VCaP (cell line): ENCODE data around the gene SHE.
"Not testable (repeated sequence)": the region's sequence is repeated elsewhere in the genome, so short reads cannot be mapped to it uniquely, and the experiment has no call there.

ENCODE experiments used
- H3K27ac ChIP-seq: fragments of 450-650 bp; 2 replicates; pipeline ENCODE4 v1.5.1; 2017
- CTCF ChIP-seq: fragments of 450-650 bp; conservative IDR thresholded peaks from 2 replicates; pipeline ENCODE4 v1.5.1; 2017; ENCODE audit warnings: mild to moderate bottlenecking, moderate library complexity

The SHE gene

GRCh38 chr1:154495496-154496273 lies 6.5 kb downstream of the SHE start:
- TF ChIP-seq CTCF, result no peak

GRCh38 chr1:154493276-154493675 lies 8.9 kb downstream of the SHE start:
- TF ChIP-seq CTCF, result no peak; the same call in 1 of the 2 replicates
- no peak overlapping the region for H3K27ac ChIP-seq

More at GRCh38 chr1:154495496-154496273, 6.5 kb downstream of the SHE start:
- no peak overlapping the region for H3K27ac ChIP-seq

DNA sequence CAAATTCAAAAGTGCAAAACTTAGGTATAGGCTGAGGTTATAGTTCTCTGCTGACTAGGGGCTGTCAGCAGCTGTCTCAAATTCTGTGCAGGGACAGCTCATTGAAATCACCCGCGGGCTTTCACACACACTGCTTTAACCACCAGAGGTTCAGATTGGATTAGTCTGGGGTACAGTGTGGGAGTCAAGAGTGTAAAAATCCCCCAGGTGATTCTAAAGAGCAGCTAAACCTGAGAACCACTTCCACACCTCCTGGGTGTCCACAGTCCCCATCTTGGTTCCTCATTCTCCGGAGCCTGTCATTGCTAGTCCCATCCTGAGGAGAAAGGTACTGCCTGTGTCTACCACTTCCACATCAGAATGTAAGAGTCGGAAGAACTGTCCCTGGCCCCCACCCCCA lies 10.1 kb downstream of the SHE start:
- H3K27ac ChIP-seq, result no peak overlapping the region
- TF ChIP-seq CTCF, result no peak

GRCh38 chr1:154490317-154490716 lies 11.9 kb downstream of the SHE start:
- no peak for TF ChIP-seq CTCF
- no peak overlapping the region for H3K27ac ChIP-seq

- no peak for TF ChIP-seq CTCF
- H3K27ac ChIP-seq, result no peak overlapping the region
Observed at GRCh38 chr1:154489695-154490274, 12.4 kb downstream of the SHE start.

DNA sequence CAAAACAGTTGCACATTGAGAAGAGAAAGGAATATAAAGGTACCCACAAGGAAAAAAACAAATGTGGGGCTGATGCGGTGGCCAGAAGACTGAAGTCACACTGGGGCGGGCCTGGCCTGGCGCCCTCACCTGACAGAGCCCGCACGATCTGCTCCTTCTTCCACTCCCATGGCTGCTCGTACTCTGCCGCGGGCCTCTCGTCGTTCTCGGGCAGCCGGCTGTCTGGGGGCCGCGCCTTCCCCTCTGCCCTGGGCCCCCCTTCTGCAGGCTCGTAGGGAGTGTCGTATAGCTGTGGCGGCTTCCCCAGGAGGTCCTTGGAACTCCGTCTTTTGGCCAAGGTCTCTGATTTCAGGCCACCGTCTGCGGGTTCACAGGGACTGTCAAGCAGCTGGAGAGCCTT lies 13.3 kb downstream of the SHE start:
- no peak overlapping the region for H3K27ac ChIP-seq
- no peak for TF ChIP-seq CTCF

DNA sequence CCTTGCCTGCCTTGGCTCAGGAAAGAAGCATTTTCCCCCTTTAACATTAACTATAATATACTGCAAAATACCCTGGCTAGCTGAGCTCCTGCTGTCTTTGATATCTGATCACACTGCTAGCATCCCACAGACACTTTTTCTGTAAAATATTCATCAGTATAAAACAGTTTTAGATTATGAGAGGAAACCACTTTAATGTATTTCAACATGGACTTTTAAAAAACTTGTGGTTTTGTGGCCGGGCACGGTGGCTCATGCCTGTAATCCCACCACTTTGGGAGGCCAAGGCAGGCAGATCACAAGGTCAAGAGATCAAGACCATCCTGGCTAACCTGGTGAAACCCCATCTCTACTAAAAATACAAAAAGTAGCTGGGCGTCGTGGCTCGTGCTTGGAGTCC lies 15.5 kb downstream of the SHE start:
- not testable (repeated sequence) for H3K27ac ChIP-seq

GRCh38 chr1:154485910-154486496 lies 16.2 kb downstream of the SHE start:
- H3K27ac ChIP-seq, result no peak overlapping the region
- no peak for TF ChIP-seq CTCF
